ENCODE data around the gene LPAR5.

LPAR5 gene

DNA sequence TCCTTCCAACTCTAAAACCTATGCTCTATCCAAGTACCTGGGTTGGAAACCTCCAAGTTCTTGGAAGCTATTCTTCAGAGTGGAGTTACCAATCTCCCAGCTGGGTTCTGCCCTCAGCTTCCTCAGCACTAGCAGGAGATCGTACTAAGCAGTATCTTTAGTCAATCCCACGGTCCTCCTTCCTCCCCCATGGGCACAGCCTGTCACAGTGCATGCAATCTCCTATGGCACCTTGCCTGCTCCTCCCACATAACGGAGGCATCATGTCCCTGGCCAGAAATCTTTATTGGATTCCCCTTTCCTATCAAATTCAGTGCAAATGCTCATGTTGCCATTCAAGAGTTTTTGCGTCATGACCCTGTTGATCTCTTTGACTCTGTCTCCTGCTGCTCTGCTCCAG, 5.4 kb upstream of the LPAR5 start:
- TF ChIP-seq ZSCAN23 (tag by site-specific recombination; IDR thresholded peaks at IDR 0.05) (no peak), ZFHX2 (tag by site-specific recombination; conservative IDR thresholded peaks at IDR 0.05) (peak; percentile 50; the same call in 1 of the 2 replicates), EGR2 (tag by site-specific recombination; IDR thresholded peaks at IDR 0.05; ENCODE audit: low read depth) (peak; percentile 38; the same call in 1 of the 2 replicates)
- H3K4me3 ChIP-seq (ENCODE audit: low read depth, low read length) = no peak overlapping the region
- POLR2A ChIA-PET = no interaction called here
- H3K36me3 ChIP-seq (ENCODE audit: control insufficient read depth in 2 of 2, insufficient read depth in 1 of 2, low read length in 2 of 2) = no peaks in the 10 kb centered on the region
- CTCF ChIA-PET = interaction anchor here (0.6 to 1.1 kb wide), 3 partner anchors 24 to 71 kb away, joined by 3 to 4 read pairs (median 4); no protein-coding TSS in a partner anchor
- H3K9me3 ChIP-seq (ENCODE audit: control insufficient read depth, insufficient read depth, low read depth, low read length) = no peaks in the 10 kb centered on the region
- no peaks in the 10 kb centered on the region for H3K4me1 ChIP-seq (ENCODE audit: control insufficient read depth, insufficient read depth, low read length)
- no peak overlapping the region for H3K27ac ChIP-seq (ENCODE audit: extremely low read depth, low read depth, low read length)

DNA sequence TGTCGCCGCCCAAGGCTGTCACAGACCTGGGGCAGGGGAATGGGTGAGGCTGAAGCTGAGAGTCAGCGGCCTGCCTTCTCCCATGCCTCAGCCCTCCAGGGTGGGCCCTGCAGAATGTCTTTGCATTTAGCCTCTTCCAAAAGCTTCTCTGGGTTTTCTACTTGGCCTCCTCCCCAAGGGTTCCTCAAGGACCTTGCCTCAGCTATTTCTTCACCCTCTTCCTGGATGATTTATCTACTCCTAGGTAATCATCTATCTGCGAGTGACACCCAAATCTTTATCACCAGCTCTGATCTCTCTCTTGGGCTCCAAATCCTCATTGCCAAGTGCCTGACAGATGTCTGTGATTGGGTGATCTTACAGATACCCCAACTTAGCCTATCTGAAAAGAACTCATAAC, 4.7 kb upstream of the LPAR5 start:
- TF ChIP-seq, protein P1, sequence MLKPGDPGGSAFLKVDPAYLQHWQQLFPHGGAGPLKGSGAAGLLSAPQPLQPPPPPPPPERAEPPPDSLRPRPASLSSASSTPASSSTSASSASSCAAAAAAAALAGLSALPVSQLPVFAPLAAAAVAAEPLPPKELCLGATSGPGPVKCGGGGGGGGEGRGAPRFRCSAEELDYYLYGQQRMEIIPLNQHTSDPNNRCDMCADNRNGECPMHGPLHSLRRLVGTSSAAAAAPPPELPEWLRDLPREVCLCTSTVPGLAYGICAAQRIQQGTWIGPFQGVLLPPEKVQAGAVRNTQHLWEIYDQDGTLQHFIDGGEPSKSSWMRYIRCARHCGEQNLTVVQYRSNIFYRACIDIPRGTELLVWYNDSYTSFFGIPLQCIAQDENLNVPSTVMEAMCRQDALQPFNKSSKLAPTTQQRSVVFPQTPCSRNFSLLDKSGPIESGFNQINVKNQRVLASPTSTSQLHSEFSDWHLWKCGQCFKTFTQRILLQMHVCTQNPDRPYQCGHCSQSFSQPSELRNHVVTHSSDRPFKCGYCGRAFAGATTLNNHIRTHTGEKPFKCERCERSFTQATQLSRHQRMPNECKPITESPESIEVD (tag by site-specific recombination; IDR thresholded peaks at IDR 0.05) = no peak
- TF ChIP-seq, protein P2, sequence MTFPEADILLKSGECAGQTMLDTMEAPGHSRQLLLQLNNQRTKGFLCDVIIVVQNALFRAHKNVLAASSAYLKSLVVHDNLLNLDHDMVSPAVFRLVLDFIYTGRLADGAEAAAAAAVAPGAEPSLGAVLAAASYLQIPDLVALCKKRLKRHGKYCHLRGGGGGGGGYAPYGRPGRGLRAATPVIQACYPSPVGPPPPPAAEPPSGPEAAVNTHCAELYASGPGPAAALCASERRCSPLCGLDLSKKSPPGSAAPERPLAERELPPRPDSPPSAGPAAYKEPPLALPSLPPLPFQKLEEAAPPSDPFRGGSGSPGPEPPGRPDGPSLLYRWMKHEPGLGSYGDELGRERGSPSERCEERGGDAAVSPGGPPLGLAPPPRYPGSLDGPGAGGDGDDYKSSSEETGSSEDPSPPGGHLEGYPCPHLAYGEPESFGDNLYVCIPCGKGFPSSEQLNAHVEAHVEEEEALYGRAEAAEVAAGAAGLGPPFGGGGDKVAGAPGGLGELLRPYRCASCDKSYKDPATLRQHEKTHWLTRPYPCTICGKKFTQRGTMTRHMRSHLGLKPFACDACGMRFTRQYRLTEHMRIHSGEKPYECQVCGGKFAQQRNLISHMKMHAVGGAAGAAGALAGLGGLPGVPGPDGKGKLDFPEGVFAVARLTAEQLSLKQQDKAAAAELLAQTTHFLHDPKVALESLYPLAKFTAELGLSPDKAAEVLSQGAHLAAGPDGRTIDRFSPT (tag by site-specific recombination; IDR thresholded peaks at IDR 0.05) = no peak
- TF ChIP-seq, protein P3, sequence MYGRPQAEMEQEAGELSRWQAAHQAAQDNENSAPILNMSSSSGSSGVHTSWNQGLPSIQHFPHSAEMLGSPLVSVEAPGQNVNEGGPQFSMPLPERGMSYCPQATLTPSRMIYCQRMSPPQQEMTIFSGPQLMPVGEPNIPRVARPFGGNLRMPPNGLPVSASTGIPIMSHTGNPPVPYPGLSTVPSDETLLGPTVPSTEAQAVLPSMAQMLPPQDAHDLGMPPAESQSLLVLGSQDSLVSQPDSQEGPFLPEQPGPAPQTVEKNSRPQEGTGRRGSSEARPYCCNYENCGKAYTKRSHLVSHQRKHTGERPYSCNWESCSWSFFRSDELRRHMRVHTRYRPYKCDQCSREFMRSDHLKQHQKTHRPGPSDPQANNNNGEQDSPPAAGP (tag by site-specific recombination; IDR thresholded peaks at IDR 0.05) = no peak
- Histone ChIP-seq H3K9me3 (ENCODE audit: control insufficient read depth, insufficient read depth, low read depth, low read length) (no peaks in the 10 kb centered on the region), H3K4me3 (ENCODE audit: low read depth, low read length) (no peak overlapping the region), H3K4me1 (ENCODE audit: control insufficient read depth, insufficient read depth, low read length) (peaks cover under 1% of the 10 kb centered on the region; the same call in 1 of the 2 replicates), H3K27ac (ENCODE audit: extremely low read depth, low read depth, low read length) (no peak overlapping the region), H3K36me3 (ENCODE audit: control insufficient read depth in 2 of 2, insufficient read depth in 1 of 2, low read length in 2 of 2) (no peaks in the 10 kb centered on the region)
- ChIA-PET POLR2A (no interaction called here), CTCF (interaction anchor here (0.6 to 1.2 kb wide), 3 partner anchors 25 to 126 kb away, joined by 3 to 4 read pairs (median 3); partner anchors contain the start of gene PTMS)

DNA sequence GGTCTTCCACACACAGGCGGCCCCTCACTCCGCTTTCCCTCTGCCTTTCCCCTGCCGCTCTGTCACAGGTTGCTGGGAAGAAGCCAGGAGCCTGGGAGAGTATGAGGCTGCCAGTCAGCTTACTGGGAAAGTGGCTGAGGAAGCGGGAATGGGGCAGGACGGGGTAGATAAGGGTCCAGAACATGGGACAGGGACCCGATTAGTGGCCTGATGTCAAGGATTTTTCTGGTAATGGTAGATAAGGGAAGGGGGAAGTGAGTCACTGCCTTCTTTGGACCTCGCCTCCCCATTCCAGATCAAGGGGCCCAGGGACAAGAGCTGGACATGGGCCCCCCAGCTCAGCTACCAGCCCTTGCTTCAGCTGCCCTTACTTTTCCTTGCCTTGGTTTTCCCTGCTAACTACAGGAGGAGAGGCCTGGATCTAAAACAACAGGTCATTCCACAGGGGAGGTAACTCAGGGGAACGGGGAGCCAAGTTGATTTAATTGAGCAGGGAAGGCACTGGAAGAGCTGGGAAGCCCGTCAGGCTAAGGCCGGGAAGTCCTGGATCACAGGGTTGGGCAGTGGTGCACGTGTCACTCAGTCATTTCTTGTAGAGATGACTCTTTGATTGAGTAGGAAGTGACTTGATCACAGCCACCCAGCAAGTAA, 3.5 kb upstream of the LPAR5 start:
- Histone ChIP-seq H3K9me3 (ENCODE audit: control insufficient read depth, insufficient read depth, low read depth, low read length) (no peaks in the 10 kb centered on the region), H3K4me1 (ENCODE audit: control insufficient read depth, insufficient read depth, low read length) (peaks cover 3% of the 10 kb centered on the region; the same call in 1 of the 2 replicates), H3K4me3 (ENCODE audit: low read depth, low read length) (no peak overlapping the region), H3K36me3 (ENCODE audit: control insufficient read depth in 2 of 2, insufficient read depth in 1 of 2, low read length in 2 of 2) (no peaks in the 10 kb centered on the region), H3K27ac (ENCODE audit: extremely low read depth, low read depth, low read length) (no peak overlapping the region)
- ChIA-PET POLR2A (interaction anchor here (0.5 kb wide), 1 partner anchor 50 kb away, joined by 4 read pairs; the partner anchor contains the start of gene ZNF384), CTCF (interaction anchor here (0.6 to 1.2 kb wide), 4 partner anchors 11 to 187 kb away, joined by 3 read pairs; partner anchors contain the start of gene PTMS)
- no peak for TF ChIP-seq GFI1B (tag by site-specific recombination; IDR thresholded peaks at IDR 0.05)
- TF ChIP-seq ZNF514 (tag by site-specific recombination; IDR thresholded peaks at IDR 0.05) = no peak
- TF ChIP-seq ZNF658 (tag by site-specific recombination; IDR thresholded peaks at IDR 0.05) = no peak
- TF ChIP-seq ZNF585B (tag by site-specific recombination; IDR thresholded peaks at IDR 0.05) = no peak
- no peak for TF ChIP-seq ZFP41 (tag by site-specific recombination; IDR thresholded peaks at IDR 0.05; ENCODE audit: borderline replicate concordance)
- TF ChIP-seq, protein P4, sequence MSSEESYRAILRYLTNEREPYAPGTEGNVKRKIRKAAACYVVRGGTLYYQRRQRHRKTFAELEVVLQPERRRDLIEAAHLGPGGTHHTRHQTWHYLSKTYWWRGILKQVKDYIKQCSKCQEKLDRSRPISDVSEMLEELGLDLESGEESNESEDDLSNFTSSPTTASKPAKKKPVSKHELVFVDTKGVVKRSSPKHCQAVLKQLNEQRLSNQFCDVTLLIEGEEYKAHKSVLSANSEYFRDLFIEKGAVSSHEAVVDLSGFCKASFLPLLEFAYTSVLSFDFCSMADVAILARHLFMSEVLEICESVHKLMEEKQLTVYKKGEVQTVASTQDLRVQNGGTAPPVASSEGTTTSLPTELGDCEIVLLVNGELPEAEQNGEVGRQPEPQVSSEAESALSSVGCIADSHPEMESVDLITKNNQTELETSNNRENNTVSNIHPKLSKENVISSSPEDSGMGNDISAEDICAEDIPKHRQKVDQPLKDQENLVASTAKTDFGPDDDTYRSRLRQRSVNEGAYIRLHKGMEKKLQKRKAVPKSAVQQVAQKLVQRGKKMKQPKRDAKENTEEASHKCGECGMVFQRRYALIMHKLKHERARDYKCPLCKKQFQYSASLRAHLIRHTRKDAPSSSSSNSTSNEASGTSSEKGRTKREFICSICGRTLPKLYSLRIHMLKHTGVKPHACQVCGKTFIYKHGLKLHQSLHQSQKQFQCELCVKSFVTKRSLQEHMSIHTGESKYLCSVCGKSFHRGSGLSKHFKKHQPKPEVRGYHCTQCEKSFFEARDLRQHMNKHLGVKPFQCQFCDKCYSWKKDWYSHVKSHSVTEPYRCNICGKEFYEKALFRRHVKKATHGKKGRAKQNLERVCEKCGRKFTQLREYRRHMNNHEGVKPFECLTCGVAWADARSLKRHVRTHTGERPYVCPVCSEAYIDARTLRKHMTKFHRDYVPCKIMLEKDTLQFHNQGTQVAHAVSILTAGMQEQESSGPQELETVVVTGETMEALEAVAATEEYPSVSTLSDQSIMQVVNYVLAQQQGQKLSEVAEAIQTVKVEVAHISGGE (tag by site-specific recombination; conservative IDR thresholded peaks at IDR 0.05; ENCODE audit: low read depth) = no peak
- no peak for TF ChIP-seq SCRT2 (tag by site-specific recombination; IDR thresholded peaks at IDR 0.05)
- TF ChIP-seq, protein P5, sequence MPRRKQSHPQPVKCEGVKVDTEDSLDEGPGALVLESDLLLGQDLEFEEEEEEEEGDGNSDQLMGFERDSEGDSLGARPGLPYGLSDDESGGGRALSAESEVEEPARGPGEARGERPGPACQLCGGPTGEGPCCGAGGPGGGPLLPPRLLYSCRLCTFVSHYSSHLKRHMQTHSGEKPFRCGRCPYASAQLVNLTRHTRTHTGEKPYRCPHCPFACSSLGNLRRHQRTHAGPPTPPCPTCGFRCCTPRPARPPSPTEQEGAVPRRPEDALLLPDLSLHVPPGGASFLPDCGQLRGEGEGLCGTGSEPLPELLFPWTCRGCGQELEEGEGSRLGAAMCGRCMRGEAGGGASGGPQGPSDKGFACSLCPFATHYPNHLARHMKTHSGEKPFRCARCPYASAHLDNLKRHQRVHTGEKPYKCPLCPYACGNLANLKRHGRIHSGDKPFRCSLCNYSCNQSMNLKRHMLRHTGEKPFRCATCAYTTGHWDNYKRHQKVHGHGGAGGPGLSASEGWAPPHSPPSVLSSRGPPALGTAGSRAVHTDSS (tag by site-specific recombination; IDR thresholded peaks at IDR 0.05) = no peak
- TF ChIP-seq ZNF133 (tag by site-specific recombination; IDR thresholded peaks at IDR 0.05) = no peak
- TF ChIP-seq WT1 (tag by site-specific recombination; IDR thresholded peaks at IDR 0.05) = no peak
- no peak for TF ChIP-seq ZIC2 (tag by site-specific recombination; IDR thresholded peaks at IDR 0.05)
- TF ChIP-seq, protein P3 (tag by site-specific recombination; IDR thresholded peaks at IDR 0.05) = no peak
- TF ChIP-seq ZNF701 (tag by site-specific recombination; IDR thresholded peaks at IDR 0.05) = no peak
- TF ChIP-seq ZNF560 (tag by site-specific recombination; IDR thresholded peaks at IDR 0.05; ENCODE audit: borderline replicate concordance) = no peak
